Trophoblast cell (in vitro differentiated cells and primary cell): ENCODE results near the gene RAD23A.
A peak's percentile ranks its signal among the peaks of the same experiment; 100 is the strongest.
"Not testable (repeated sequence)": the region's sequence is repeated elsewhere in the genome, so short reads cannot be mapped to it uniquely, and the experiment has no call there.

Experiments used
- DNase-seq, 2 donors: peaks; one replicate each; pipeline ENCODE4 v3.0.0-alpha.2; 2016
- H2AFZ ChIP-seq: 2 replicates; pipeline ENCODE4 v1.6.1; 2013; ENCODE audit warnings: low read length, moderate library complexity, mild to moderate bottlenecking; ENCODE audit not compliant: insufficient read depth, poor library complexity
- H2AK5ac ChIP-seq: 2 replicates; pipeline ENCODE4 v1.6.1; 2013; ENCODE audit warnings: mild to moderate bottlenecking, low read length
- H2BK120ac ChIP-seq: 2 replicates; pipeline ENCODE4 v1.6.1; 2013; ENCODE audit warnings: low read length, mild to moderate bottlenecking, moderate library complexity; ENCODE audit not compliant: insufficient read depth, poor library complexity
- H2BK12ac ChIP-seq: 2 replicates; pipeline ENCODE4 v1.6.1; 2013; ENCODE audit warnings: mild to moderate bottlenecking, low read length, moderate library complexity
- H2BK5ac ChIP-seq: 2 replicates; pipeline ENCODE4 v1.6.1; 2013; ENCODE audit warnings: low read length, low read depth, moderate library complexity, mild to moderate bottlenecking; ENCODE audit not compliant: poor library complexity
- H3K14ac ChIP-seq: 2 replicates; pipeline ENCODE4 v1.6.1; 2013; ENCODE audit warnings: mild to moderate bottlenecking, low read length
- H3K18ac ChIP-seq: 2 replicates; pipeline ENCODE4 v1.6.1; 2013; ENCODE audit warnings: mild to moderate bottlenecking, low read length
- H3K23ac ChIP-seq: 2 replicates; pipeline ENCODE4 v1.6.1; 2013; ENCODE audit warnings: low read length
- H3K27ac ChIP-seq: 2 replicates; pipeline ENCODE4 v1.5.1; 2013; ENCODE audit warnings: low read depth, mild to moderate bottlenecking, inconsistent platforms, low read length, moderate library complexity
- H3K27me3 ChIP-seq: 2 replicates; pipeline ENCODE4 v1.6.1; 2013; ENCODE audit warnings: inconsistent platforms, mild to moderate bottlenecking, low read length, moderate library complexity; ENCODE audit not compliant: insufficient read depth
- H3K36me3 ChIP-seq, 2 experiments: 1 replicate in 1 of 2; 2 replicates in 1 of 2; pipeline ENCODE4 v1.6.1; 2013; ENCODE audit warnings: low read length in 2 of 2, mild to moderate bottlenecking in 2 of 2, moderate library complexity in 1 of 2; ENCODE audit not compliant: insufficient read depth in 2 of 2, control insufficient read depth in 1 of 2
- H3K4ac ChIP-seq: 2 replicates; pipeline ENCODE4 v1.6.1; 2013; ENCODE audit warnings: low read depth, mild to moderate bottlenecking, low read length, moderate library complexity
- H3K4me1 ChIP-seq, 2 experiments: 1 replicate in 1 of 2; 2 replicates in 1 of 2; pipeline ENCODE4 v1.6.1; 2013; ENCODE audit warnings: low read length in 2 of 2, mild to moderate bottlenecking in 2 of 2, moderate library complexity in 1 of 2; ENCODE audit not compliant: insufficient read depth in 2 of 2, control insufficient read depth in 1 of 2
- H3K4me2 ChIP-seq: 2 replicates; pipeline ENCODE4 v1.6.1; 2013; ENCODE audit warnings: inconsistent platforms, mild to moderate bottlenecking, low read length, moderate library complexity
- H3K4me3 ChIP-seq: 2 replicates; pipeline ENCODE4 v1.5.1; 2013; ENCODE audit warnings: mild to moderate bottlenecking, low read depth, low read length, inconsistent platforms
- H3K79me1 ChIP-seq: one replicate; pipeline ENCODE4 v1.6.1; 2013; ENCODE audit warnings: low read length
- H3K79me2 ChIP-seq: 2 replicates; pipeline ENCODE4 v1.6.1; 2013; ENCODE audit warnings: low read length, mild to moderate bottlenecking; ENCODE audit not compliant: control insufficient read depth, insufficient read depth, poor library complexity
- H3K9ac ChIP-seq: 2 replicates; pipeline ENCODE4 v1.6.1; 2013; ENCODE audit warnings: mild to moderate bottlenecking, low read length
- H3K9me3 ChIP-seq: 2 replicates; pipeline ENCODE4 v1.6.1; 2013; ENCODE audit warnings: low read depth, mild to moderate bottlenecking, control low read depth, inconsistent platforms, low read length; ENCODE audit not compliant: insufficient read depth
- H4K12ac ChIP-seq: 2 replicates; pipeline ENCODE4 v1.6.1; 2013; ENCODE audit warnings: low read depth, mild to moderate bottlenecking, low read length, moderate library complexity
- H4K8ac ChIP-seq: 2 replicates; pipeline ENCODE4 v1.6.1; 2013; ENCODE audit warnings: low read depth, mild to moderate bottlenecking, low read length, moderate library complexity
- H4K91ac ChIP-seq: one replicate; pipeline ENCODE4 v1.6.1; 2013; ENCODE audit warnings: low read depth, mild to moderate bottlenecking, low read length, moderate library complexity
- WGBS: extraction: QIAGEN DNeasy Blood & Tissue Kit; methylation state at CpG from one replicate; pipeline ENCODE4 v1.1.7; 2013; ENCODE audit warnings: missing lambda C conversion rate; ENCODE audit not compliant: insufficient read length, insufficient coverage; ENCODE audit errors: extremely low coverage; 5-methylcytosine and 5-hydroxymethylcytosine counted together

RAD23A gene

GRCh38 chr19:12912571-12912970 is 33.1 kb upstream of the RAD23A start:
- Histone ChIP-seq H3K79me1 (no peaks in the 10 kb centered on the region), H4K8ac (no peak overlapping the region), H2AFZ (no peak overlapping the region), H3K4me1 (peaks cover 6 to 8% of the 10 kb centered on the region in 2 experiments), H3K14ac (no peak overlapping the region), H3K79me2 (no peaks in the 10 kb centered on the region), H2AK5ac (no peak overlapping the region), H3K4ac (no peak overlapping the region), H3K23ac (no peak overlapping the region), H4K91ac (no peak overlapping the region), H2BK120ac (no peak overlapping the region), H3K4me2 (no peak overlapping the region), H3K27ac (no peak overlapping the region), H4K12ac (no peak overlapping the region), H3K18ac (no peak overlapping the region), H3K4me3 (no peak overlapping the region), H3K27me3 (no peaks in the 10 kb centered on the region), H3K9ac (no peak overlapping the region), H2BK12ac (no peak overlapping the region), H3K9me3 (no peaks in the 10 kb centered on the region), H2BK5ac (no peak overlapping the region), H3K36me3 (no peaks in the 10 kb centered on the region)
- no CpG with 5 or more reads among the region's 4 CpGs for WGBS
- no peak for DNase-seq

- H3K79me1 ChIP-seq: no peaks in the 10 kb centered on the region
- H3K4me2 ChIP-seq: peak overlapping the region; percentile 8
- no peak for DNase-seq
- H4K8ac ChIP-seq: peak overlapping the region; percentile 61
- H4K12ac ChIP-seq: peak overlapping the region; percentile 64
- H3K4ac ChIP-seq: no peak overlapping the region
- H3K14ac ChIP-seq: no peak overlapping the region
- H3K36me3 ChIP-seq: no peaks in the 10 kb centered on the region
- H2BK5ac ChIP-seq: no peak overlapping the region
- H2BK12ac ChIP-seq: no peak overlapping the region
- WGBS: no CpG with 5 or more reads among the region's 22 CpGs
- no peaks in the 10 kb centered on the region for H3K27me3 ChIP-seq
- H3K9me3 ChIP-seq: peaks cover 2% of the 10 kb centered on the region
- H3K4me1 ChIP-seq: peaks cover 6 to 8% of the 10 kb centered on the region in 2 experiments
- H3K18ac ChIP-seq: no peak overlapping the region
- peak overlapping the region; percentile 20 for H2AFZ ChIP-seq
- H2BK120ac ChIP-seq: no peak overlapping the region
- H3K27ac ChIP-seq: no peak overlapping the region
- no peak overlapping the region for H4K91ac ChIP-seq
- H2AK5ac ChIP-seq: no peak overlapping the region
- H3K9ac ChIP-seq: no peak overlapping the region
- no peaks in the 10 kb centered on the region for H3K79me2 ChIP-seq
- H3K4me3 ChIP-seq: no peak overlapping the region
- no peak overlapping the region for H3K23ac ChIP-seq
These were observed 32.6 kb upstream of the RAD23A start for GRCh38 chr19:12913011-12913561.

- Histone ChIP-seq H2BK120ac (no peak overlapping the region), H2AFZ (no peak overlapping the region), H3K36me3 (no peaks in the 10 kb centered on the region), H3K4me1 (peaks cover 9 to 11% of the 10 kb centered on the region in 2 experiments), H2BK12ac (no peak overlapping the region), H3K23ac (no peak overlapping the region), H3K27me3 (no peaks in the 10 kb centered on the region), H3K27ac (no peak overlapping the region), H3K4me3 (no peak overlapping the region), H4K91ac (no peak overlapping the region), H4K12ac (no peak overlapping the region), H3K18ac (no peak overlapping the region), H3K4me2 (no peak overlapping the region), H3K79me1 (peaks cover 2% of the 10 kb centered on the region), H3K9me3 (peaks cover 5% of the 10 kb centered on the region), H3K14ac (no peak overlapping the region), H3K79me2 (no peaks in the 10 kb centered on the region), H3K4ac (no peak overlapping the region), H2BK5ac (no peak overlapping the region), H2AK5ac (no peak overlapping the region), H3K9ac (no peak overlapping the region), H4K8ac (no peak overlapping the region)
- WGBS: no CpG with 5 or more reads among the region's 12 CpGs
- DNase-seq: no peak
These were observed 31.6 kb upstream of the RAD23A start for GRCh38 chr19:12913851-12914690.

GRCh38 chr19:12915860-12916259 is 29.8 kb upstream of the RAD23A start:
- H3K4ac ChIP-seq, H3K79me2 ChIP-seq, H3K23ac ChIP-seq, DNase-seq, H2AFZ ChIP-seq, H3K4me3 ChIP-seq, H3K14ac ChIP-seq, H2AK5ac ChIP-seq, H3K9ac ChIP-seq, H2BK12ac ChIP-seq, H4K8ac ChIP-seq, H3K36me3 ChIP-seq, H2BK5ac ChIP-seq, H3K27ac ChIP-seq, H3K4me2 ChIP-seq, H4K12ac ChIP-seq, H3K18ac ChIP-seq, H3K27me3 ChIP-seq, H3K79me1 ChIP-seq, H3K9me3 ChIP-seq, H4K91ac ChIP-seq, H2BK120ac ChIP-seq: not testable (repeated sequence)
- WGBS: no CpG with 5 or more reads among the region's 4 CpGs
- peaks cover 9 to 11% of the 10 kb centered on the region in 2 experiments for H3K4me1 ChIP-seq
